ENCODE data around the gene CCDC81.

CCDC81 gene

DNA sequence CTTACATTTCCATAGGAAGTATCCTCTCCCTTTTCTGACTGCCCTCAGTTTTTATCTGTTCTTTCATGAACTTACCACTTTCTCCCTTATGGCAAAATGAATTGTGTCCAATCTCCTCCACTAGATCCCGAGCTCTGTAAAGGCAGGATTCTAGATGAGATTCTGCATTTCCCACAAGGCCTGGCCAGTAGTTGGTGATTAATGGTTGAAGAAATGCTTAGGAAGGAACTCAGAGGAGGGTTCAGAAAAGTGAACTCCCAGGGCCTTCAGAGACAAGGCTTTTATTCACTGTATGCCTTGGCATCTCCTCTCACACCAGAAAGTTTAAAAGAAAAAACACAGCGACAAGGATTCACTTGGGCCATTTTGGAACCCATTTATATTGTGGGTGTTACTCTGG, 66.2 kb downstream of the CCDC81 start:
- no peak for DNase-seq (ENCODE audit: low read depth)

DNA sequence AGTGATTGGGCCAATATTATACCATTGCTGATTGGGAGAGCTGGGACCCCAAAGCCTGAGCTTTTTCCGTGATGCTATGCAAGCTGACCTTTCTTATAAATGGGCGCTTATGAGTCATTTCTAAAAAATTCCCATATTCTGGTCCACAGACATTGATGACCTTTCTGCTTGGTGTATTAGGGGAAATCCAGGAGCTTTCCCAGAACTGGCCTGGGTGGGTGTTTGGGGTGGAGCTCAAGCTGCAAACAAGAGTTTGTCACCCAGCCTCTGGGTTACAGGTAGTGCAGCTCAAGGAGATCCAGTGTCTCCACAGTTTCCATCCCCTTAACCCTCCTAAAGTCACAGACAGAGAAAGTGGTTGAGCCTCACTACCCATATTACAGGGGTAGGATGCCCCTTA, 67.7 kb downstream of the CCDC81 start:
- DNase-seq (ENCODE audit: low read depth), result peak; percentile 1

DNA sequence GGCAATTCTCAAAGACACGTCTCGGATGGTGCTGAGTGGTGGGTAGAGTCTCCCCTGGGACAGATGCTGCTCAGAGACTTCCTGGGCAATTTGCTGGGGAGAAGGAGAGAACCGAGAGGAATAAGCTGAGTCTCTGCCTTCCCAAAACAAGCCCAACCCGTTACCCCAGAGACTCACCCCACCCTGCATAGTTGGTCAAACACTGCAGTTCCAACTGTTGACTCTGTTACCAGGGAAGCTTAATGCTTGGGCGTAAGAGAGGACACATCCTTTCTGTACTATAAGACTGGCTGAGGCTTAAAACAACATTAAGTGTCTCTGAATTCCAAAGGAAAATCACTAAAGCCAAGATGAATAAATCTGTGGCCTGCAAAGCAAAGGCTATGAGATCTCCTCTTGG, 68.1 kb downstream of the CCDC81 start:
- DNase-seq (ENCODE audit: low read depth), result no peak

DNA sequence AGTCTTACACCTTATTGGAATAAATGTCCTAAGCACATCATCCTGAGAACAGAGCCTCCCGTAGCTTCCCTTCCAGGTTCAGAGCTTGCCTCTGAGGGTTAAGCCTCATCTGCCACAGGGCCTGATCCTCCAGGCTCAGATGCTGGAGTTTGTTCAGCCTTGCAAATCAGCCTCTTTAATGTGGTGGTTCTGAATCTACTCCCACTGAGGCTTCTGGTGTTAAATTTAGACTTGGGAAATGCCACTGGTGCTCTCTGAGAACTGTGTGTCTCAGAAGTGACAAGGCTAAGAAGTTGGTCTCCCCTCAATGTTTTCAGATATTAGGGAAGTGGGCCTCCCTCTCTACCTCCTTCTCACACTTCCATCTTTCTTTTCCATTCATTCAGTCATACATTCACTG, 68.7 kb downstream of the CCDC81 start:
- no peak for DNase-seq (ENCODE audit: low read depth)

DNA sequence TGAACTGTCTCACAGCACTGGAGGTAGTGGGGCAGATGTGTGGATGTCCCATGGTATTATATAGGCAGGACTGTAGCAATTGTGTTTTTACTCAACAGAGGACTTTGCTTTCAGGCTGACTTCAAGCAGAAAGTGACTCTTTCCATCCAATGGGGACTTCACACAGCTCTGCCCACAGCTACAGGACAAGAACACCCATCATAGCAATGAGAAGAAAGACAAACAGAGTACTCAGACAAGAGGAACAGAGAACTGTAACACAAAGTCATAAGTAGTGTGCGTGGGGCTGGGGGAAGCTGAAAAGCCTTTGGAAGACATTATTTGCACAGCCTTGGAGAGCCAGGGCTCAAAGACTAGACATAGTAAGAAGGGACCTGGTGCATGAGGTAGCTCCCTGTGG, 70.3 kb downstream of the CCDC81 start:
- no peak for DNase-seq (ENCODE audit: low read depth)

DNA sequence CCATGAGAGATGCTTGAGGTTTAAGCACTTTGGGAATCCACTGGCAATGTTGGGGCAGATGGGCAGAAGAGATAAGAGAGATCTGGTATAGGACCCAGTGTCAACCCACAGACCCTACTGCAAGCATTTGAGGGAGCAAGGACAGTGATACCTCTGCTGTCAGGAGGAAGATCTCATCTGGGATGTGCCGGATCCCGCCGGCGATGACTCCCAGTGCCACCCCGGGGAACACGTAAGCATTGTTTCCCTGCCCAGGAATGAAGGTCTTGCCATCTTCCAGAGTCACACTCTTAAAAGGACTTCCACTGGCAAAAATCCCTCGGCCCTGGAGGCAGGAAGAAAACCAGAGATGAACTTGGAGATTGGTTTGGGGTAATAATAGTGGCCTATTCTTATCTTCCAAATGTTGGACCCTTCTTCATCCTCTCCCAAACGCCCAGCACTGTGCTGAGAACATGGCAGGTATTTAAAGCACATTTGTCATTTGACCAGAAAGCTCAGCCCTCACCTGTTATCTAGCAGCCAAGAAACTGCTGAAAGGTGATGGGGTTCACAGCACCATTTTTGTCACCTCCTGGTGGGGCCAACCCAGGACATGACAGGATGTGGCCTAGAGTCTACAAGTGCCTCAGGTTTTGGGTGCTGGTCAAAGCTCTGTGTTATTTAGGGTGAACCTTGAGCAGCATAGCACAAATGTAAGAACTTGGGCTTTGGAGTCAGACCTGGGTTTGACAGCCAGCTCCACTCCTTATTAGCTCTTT, 71.7 kb downstream of the CCDC81 start:
- DNase-seq (ENCODE audit: low read depth), result no peak

DNA sequence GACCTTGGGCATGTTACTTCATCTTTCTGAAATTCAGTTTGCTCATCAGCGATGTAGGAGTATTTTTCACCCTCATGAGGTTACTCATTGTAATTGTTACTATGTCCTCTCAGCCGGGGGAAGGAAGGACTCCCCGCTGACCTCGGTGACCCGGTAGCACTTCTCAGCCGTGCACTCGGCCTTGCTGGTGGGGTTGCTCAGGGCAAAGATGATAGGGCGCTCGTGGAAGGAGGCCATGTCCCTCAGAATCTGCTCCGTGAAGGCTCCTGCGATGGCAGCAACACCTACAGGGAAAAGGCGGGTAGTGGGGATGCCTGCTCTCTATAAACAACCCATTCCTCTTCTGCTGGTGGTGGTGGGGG, 72.2 kb downstream of the CCDC81 start:
- DNase-seq (ENCODE audit: low read depth), result no peak

DNA sequence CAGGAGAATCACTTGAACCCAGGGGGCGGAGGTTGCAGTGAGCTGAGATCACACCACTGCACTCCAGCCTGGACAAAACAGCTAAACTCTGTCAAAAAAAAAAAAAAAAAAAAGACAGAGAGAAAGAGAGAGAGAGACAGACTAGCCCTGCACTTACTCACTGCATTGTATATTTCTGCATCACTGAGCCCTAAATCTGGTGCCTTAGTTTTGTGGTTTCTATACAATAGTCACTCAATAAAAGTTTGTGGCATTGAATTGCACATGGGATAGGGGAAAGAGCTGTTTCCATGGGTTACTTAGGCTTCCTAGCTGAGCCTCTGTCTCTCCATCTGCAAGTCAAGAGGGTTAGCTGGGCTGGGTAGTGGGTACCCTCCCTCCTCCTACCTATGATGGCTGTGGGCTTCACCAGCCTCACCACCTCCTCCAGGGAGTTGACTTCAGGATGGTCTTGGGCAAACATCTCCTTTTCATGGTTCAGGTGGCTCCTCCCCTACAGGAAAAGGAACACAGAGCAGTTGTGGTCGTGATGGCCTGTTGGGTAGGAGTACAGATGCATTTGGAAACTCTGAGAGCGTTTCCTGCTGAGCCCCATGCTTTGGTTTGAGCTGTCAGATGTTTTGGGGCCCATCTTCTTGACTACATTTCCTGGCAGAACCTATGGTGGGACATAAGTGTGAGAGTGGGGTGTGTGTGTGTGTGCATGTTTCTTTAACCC, 73.2 kb downstream of the CCDC81 start:
- DNase-seq (ENCODE audit: low read depth), result no peak

DNA sequence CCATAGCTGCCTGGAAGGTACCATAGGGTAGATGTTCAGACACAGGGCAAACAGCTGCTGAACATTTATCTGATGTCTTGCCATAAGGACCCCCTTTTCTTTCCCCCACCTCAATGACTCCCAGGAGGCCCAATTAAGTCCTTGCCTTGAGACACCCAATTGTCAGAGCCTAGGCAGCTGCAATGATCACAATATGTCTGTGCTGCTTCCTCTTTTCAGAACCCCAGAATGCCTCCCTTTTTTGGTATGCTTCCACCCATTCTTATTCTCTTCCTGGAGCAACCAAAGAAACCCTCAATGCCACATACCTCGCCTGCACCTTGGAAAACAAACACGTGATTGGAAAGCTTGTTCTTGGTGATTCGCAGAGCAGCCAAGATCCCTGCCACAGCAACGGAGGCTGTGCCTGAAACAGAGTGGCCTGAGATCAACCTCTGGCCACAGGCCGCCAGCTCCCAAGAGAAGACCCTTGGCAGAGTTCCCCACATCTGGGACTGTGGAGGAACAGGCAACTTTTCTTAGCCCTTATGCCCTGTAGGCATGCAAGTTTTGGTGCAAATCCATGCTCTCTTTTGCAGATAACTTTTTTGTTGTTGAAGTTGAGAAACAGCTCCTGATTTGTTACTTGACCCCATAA, 75.4 kb downstream of the CCDC81 start:
- no peak for DNase-seq (ENCODE audit: low read depth)

DNA sequence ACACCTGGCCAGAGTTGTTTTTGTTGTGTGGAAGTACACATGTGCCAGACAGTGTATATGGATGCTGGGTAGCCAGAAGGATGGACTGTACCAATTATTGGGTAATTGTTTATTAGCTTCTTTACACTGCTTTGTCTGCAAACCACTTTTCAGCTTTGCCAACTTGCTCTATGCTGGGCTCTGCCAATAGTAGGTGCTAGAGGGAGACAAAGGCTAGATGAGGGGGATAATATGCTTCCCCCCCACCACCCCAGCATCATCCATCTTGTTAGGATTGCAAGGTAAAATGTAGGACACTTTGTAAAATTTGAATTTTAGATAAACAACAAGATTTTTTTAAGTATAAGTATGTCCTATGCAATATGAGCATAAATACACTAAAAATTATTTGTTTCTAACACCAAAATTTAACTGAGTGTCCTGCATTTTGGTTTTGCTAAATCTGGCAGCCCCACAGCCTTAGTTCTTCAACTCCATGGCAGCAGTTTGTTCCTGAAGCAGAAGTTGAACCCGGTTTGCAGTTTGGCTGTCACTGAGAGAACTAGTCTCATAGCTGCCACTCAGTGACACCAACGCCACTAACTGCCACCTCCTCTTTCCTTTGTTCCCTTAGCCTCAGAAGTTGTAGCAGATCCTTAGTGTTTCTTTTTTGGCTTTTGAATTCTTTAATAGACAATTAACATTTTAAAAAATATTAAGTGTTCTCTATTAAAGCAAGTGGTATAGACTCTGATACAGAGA, 78.8 kb downstream of the CCDC81 start:
- no peak for DNase-seq (ENCODE audit: low read depth)

DNA sequence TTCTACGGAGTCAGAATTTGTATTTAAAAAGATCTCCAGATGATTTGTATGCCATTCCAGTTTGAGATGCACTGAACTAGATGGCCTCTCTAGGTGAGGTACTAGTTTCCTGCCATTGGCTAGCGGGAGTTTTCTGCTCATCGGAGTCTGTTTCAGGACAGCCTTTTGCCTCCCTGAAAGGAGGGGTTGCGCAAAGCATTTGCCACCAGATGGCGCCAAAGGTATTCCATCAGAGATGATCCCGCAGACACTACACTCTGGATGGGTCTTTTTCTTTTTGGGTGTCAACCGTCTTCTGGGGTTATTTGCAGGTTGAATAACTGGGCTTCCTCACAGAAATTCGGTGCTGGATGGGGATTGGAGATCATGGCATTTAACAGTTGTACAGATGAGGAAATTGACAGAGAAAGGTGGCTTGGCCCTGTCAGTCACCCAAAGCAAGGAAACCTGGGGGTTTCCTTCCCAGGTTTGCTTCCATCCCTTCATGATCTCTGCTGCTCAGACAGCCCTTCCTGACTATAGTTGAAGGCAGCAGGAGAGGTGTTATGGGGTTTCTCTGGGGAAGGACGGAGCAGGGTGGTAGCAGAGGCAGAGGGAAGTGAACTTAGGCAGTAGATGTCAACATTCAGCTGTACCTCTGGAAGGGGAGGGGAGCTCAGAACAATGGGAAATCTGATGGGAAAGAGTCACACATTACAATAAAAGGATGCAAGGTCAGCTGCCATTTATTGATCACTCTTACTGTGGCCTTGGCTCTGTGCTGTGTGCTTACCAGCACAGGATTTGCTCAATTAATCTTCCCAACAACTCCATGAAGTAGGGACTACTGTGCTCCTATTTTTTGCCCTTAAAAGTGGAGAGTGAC, 81.6 kb downstream of the CCDC81 start:
- peak; percentile 57 for DNase-seq (ENCODE audit: low read depth)

DNA sequence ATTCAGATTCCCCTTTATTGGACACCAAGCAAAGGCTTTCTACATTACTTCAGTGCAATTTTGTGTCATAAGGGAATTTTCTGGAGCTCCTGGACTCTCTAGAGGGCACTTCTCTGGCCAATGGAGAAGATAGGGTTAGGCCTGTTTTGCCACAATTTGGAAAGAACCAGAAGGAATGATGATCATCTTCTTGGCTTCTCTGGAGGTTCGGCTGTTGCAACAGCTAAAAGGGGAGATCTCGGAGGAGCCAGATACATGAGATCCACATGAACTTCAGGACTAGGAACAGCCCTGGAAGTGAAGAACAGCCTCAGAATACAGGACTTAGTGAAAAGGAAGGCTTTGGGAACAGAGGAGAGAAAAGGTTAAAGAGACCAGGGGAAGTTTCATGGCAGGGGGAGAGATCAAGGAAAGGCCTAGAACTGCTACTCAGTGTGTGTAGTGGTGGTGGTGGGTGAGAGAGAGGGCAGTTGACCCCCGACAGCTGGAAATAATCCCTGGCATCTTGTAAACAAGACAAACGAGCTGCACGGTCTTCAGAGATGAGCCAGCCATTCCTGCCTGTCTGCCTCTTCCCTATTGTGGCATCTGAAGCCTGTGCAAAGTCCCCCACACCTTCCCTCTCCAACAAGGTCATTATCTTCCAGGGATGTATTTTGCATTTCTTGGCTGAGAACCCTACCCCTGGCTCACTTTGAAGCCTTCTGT, 83.8 kb downstream of the CCDC81 start:
- DNase-seq (ENCODE audit: low read depth), result no peak

DNA sequence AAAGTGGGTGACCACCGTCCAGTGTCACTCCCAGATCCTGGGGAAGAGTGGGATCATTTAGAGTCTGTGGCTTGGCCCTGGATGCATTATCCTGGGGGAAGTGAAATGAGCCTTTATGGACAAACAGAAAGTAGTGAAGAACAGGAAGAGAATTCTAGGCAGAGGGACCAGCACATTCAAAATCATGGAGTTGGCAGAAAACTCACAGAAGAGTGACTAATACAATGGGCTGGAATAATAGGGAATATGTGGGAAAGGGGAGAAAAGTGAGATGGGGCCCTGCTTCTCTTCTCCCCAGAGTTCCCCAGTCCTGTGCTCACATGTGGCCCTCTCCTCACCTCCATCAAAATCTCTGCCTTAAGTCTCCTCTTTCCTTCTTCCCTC, 84.3 kb downstream of the CCDC81 start:
- DNase-seq (ENCODE audit: low read depth), result no peak

DNA sequence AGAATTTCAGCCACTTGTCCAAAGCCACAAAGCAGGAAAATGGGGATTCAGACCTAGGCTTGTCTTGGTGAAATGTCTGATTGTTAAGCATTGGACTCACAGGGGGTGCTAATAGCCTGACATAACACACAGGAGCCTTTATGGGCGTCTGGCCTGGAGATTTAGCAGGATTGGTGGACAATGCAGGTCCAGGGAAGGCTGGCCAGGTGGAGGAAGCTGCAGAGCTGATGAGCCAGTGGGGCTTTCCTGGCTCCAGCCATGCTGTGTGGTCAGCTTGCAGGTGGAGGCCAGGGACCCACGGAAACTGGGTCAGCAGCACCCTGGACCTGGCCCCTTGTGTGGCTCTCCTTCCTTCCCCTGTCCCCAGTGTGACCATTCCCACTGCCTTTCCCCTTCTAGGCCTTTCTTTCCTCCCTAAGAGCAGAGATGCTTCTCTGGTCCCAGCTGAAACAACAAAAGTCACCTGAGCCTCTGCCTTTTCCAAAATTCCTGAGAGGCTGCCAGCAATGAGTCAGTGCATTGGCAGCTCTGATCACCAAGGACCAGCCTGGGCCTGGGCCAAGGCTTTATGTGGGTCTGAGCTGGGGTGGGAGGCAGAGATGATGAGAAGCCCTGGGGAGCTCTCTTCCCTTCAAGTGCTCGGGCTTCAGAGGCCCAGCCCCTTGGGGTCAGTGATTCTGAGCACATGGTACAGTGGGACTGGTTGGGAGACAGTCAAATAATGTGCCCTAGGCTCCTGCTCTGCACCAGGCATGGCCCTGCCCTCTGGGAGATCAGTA, 85.2 kb downstream of the CCDC81 start:
- no peak for DNase-seq (ENCODE audit: low read depth)

DNA sequence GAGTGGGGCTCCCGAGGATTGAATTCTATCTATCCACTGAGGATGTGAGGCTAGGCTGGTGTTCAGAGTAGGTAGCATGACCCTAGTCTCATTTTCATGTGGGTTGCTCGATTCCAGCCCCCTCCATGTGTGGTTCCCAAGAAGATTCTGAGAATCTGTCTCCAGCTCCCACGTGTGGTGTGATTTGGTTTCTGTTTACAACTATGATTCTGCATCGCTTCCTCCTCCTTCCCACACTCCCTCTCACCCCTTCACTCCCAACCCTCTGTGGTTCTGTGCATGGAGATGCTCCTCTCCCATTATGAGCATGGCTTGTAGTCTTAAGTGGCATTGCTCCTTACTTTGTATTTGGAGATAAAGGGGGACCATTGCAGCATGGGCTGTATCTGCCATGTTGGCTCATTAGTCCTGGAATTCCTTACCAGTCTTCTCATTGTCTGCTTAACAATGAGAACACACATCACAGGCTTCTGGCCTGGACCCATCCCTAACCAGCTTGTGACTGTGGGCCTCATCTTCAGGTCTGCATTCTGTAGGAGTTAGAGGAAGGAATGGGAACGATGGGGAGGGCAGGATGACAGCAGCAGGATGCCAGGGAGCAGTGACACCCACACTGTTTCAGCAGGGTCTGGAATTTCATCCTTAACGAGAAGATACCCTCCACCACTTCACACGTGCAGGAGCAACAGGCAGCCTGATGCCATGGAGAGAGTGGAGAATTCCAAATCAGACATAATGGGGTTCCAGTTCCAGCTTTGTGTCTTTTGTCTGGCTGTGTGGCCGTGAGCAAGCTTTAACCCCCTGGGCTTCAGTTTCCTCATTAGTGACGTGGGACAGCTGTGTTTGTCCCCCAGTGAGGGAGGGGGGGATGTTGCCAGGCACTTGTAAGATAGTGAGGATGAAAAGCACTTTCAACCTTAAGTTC, 86.0 kb downstream of the CCDC81 start:
- DNase-seq (ENCODE audit: low read depth), result no peak

DNA sequence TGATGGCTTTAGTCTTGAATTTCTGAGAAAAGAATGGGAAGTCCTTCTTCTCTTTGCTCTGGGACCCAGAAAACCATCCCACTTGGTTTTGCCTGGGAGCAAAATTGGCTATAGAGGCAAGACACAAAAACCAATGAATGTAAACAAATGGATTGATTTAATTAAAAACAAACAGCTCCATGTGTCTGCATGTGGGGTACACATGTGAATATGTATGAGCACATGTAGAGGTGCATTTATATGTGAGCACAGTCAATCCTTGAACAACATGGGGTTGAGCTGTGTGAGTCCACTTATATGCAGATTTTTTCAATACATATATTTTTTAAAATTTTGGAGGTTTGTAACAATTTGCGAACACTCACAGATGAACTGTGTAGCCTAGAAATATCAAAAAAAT, 87.2 kb downstream of the CCDC81 start:
- no peak for DNase-seq (ENCODE audit: low read depth)

DNA sequence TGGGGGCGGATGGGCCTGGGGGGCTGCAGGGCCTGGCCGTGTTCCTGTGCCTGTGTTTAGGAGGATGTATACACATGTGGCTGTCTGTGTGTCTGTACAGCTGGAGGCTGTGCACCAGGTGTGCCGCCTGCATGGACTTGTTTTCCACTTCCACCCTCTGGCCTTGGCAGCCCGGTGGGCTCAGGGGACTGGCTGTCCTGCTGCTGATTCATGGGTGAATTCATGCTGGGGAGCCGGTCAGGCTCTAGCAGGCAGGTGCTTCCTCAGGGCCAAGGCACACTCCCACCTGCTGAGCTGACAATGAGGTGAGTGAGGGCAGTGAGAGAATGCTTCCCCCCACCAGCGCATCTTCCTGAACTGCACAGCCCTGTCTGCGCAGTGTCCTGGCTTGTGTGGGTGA, 88.4 kb downstream of the CCDC81 start:
- no peak for DNase-seq (ENCODE audit: low read depth)

DNA sequence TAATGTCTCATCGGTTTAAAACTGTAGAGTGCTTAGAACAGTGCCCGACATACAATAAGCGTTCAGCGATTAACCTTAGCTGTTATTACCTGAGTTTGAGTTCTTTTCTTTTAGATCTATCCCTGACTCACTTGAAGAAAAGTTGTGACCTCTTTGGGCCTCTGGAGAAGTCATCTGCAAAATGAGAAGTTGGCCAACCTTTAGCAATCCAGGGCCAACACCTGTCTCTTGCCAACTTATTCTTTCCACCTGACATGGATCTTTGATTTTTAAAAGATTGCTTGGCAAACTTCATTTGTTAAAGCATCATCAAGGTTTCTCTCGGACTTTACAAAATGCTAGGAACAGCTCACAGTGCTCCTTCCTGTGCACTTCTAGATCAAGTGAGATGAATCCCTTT, 89.3 kb downstream of the CCDC81 start:
- no peak for DNase-seq (ENCODE audit: low read depth)

DNA sequence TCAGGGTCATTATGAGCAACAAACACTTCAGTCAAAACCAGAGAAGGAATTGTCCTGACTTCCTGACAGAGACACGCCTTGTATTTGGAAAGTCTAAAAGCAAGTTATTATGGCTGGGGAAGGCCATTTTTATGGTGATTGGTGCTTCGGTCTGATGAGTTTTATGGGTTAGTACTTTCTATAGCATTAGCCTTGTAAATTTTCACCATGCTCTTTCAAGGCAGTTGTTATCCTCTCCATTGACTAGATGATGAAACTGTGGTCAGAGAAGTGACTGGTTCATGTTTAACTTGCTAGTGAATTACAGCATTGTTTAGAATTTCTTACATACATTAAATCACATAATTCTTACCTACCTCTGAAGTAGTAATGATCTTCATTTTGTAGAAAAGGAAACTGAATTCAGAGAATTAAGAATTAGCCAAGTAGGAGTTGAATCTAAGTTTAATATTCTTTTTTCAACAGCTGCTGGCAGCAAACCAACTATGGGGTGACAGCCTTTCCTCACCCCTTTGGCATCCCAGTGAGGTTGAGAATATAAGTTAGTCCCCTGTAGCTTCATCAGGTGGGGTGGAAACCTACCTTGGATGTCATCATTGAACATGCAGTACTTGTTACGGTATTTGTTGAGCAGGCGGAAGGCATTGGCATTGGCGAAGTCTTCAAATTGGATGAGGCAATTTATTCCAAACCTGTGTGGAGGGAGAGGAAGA, 90.0 kb downstream of the CCDC81 start:
- no peak for DNase-seq (ENCODE audit: low read depth)

All from stimulated activated CD4-positive, alpha-beta T cell treated with anti-CD3 and anti-CD28 coated beads, Interleukin-2, amount 100 ng/mL, for 4 hours (primary cell).